PC-9 (cell line): Measurements from ENCODE around the gene FXYD7. TPM values are rescaled to one million over a fixed set of nuclear protein-coding genes. Genes with fewer than 3 reads are reported as not detected.

Experiments
- BruUV-seq: library from RNA; stranded (reverse); fragments of 400-500 nt; replicated peaks from 2 replicates; lab custom pipeline; 2021; lab: Mats Ljungman, UMichigan
- CTCF ChIA-PET: fragments of 300-600 bp; sonication (Branson Sonifier 250); formaldehyde crosslinking; loops from one replicate; lab custom pipeline; 2022; ENCODE audit warnings: antibody characterized with exemption; lab: Charles Lee
- POLR2A ChIA-PET: fragments of 300-600 bp; sonication (Branson Sonifier 250); formaldehyde crosslinking; loops from one replicate; lab custom pipeline; 2022; ENCODE audit warnings: antibody characterized with exemption; ENCODE audit not compliant: unreplicated experiment; lab: Charles Lee
- DNase-seq, 2 experiments: peaks; one replicate each; pipeline versions ENCODE4 v3.0.0 to v3.0.0-alpha.2; 2015 to 2022; ENCODE audit warnings: mixed read lengths in 1 of 2
- H2AFZ ChIP-seq: fragments of 200-600 bp; sonication (generic); 2 replicates; pipeline ENCODE4 v1.8.1; 2017; ENCODE audit warnings: antibody characterized with exemption
- H3F3A ChIP-seq: fragments of 200-600 bp; sonication (generic); 2 replicates; pipeline ENCODE4 v1.8.1; 2017; ENCODE audit warnings: antibody characterized with exemption, mild to moderate bottlenecking, low read depth; ENCODE audit not compliant: insufficient read depth
- H3K27ac ChIP-seq: fragments of 200-600 bp; sonication (generic); 2 replicates; pipeline ENCODE4 v1.6.1; 2016; ENCODE audit warnings: mixed run types
- H3K27me3 ChIP-seq: fragments of 200-600 bp; sonication (generic); 2 replicates; pipeline ENCODE4 v1.6.1; 2016; ENCODE audit warnings: low read depth, mixed run types; ENCODE audit not compliant: insufficient read depth
- H3K36me3 ChIP-seq: fragments of 200-600 bp; sonication (generic); 2 replicates; pipeline ENCODE4 v1.6.1; 2016; ENCODE audit warnings: low read depth, mixed run types
- H3K4me1 ChIP-seq: fragments of 200-600 bp; sonication (generic); replicated peaks from 2 replicates; pipeline ENCODE4 v1.6.1; 2016; ENCODE audit warnings: mixed run types; ENCODE audit not compliant: insufficient read depth
- H3K4me2 ChIP-seq: fragments of 200-600 bp; sonication (generic); 2 replicates; pipeline ENCODE4 v1.6.1; 2017; ENCODE audit warnings: mixed run types
- H3K4me3 ChIP-seq: fragments of 200-600 bp; sonication (generic); 2 replicates; pipeline ENCODE4 v1.6.1; 2016; ENCODE audit warnings: mixed run types
- H3K79me2 ChIP-seq: fragments of 200-600 bp; sonication (generic); 2 replicates; pipeline ENCODE4 v1.6.1; 2017; ENCODE audit warnings: low read depth, mixed run types
- H3K9me2 ChIP-seq: fragments of 200-600 bp; sonication (generic); 2 replicates; pipeline ENCODE4 v1.8.1; 2017; ENCODE audit warnings: mild to moderate bottlenecking; ENCODE audit not compliant: insufficient read depth
- H3K9me3 ChIP-seq: fragments of 200-600 bp; sonication (generic); 2 replicates; pipeline ENCODE4 v1.8.1; 2016; ENCODE audit warnings: low read depth; ENCODE audit not compliant: insufficient read depth
- H4K20me1 ChIP-seq: fragments of 200-600 bp; sonication (generic); 2 replicates; pipeline ENCODE4 v1.8.1; 2017; ENCODE audit not compliant: insufficient read depth
- EZH2 ChIP-seq: fragments of 200-600 bp; sonication (generic); IDR thresholded peaks from 2 replicates; pipeline ENCODE4 v1.8.0; 2017; ENCODE audit warnings: antibody characterized with exemption, low read depth
- intact Hi-C: fragments of 100-400 bp; cut with micrococcal nuclease; formaldehyde crosslinking; loops from one replicate; pipeline ENCODE4 v1.10.0; 2022; ENCODE audit not compliant: unreplicated experiment
- total RNA-seq: library from RNA; stranded (reverse); gene quantifications from 2 replicates; pipeline ENCODE4 v1.2.3, GENCODE V29; 2021
- TF ChIP-seq, protein P1 (sequence below): fragments of 200-600 bp; sonication (generic); conservative IDR thresholded peaks from 2 replicates; pipeline ENCODE4 v1.6.1; 2017; ENCODE audit warnings: mixed run types, antibody characterized with exemption, mild to moderate bottlenecking, moderate library complexity

FXYD7 gene
- total RNA-seq, 1 experiment from 2014 or later, result not detected

DNA sequence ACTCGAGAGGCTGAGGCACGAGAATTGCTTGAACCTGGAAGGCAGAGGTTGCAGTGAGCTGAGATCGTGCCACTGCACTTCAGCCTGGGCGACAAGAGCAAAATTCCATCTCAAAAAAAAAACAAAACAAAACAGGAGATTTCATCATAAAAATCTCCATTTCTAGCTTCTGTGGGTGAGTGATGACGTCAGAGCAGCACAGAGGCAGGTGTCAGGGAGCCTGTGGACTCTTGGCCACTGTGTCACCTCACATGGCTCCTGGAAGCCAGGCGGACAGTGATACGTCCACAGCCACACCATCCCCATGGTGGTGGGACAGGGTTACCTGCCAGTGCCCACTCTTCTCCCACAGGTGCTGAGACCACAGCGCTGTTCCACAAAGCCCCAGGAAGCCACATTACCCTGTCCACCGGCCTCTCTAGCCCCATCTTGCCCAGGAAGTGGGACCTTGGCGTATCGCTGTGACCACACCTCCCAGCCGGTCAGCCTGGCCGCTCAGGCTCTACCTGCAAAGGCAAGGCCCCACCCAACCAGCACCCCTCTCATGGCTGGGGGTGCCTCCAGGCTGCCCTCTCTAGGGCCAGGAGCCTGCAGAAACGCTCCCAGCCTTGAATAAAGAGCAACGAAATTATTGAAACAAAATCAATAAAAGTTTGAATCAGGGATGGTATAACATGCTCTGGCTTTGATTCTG is 29.9 kb upstream of the FXYD7 start:
- Histone ChIP-seq H3K36me3 (no peaks in the 10 kb centered on the region), H3K4me3 (no peak overlapping the region), H2AFZ (no peak overlapping the region), H3K79me2 (peaks cover 20% of the 10 kb centered on the region), H3K9me2 (no peaks in the 10 kb centered on the region), H3K27ac (no peak overlapping the region), H3K9me3 (no peaks in the 10 kb centered on the region), H4K20me1 (no peaks in the 10 kb centered on the region), H3K4me1 (peaks cover 41% of the 10 kb centered on the region), H3F3A (peaks cover 30% of the 10 kb centered on the region), H3K27me3 (no peaks in the 10 kb centered on the region), H3K4me2 (no peak overlapping the region)
- ChIA-PET CTCF (interaction anchor here (0.6 kb wide), 1 partner anchor 1237 kb away, joined by 4 read pairs; no protein-coding TSS in a partner anchor), POLR2A (no interaction called here)
- intact Hi-C loops, result loop anchor here (10.0 kb wide), 1 partner anchor 138 kb away; no protein-coding TSS in a partner anchor
- TF ChIP-seq, protein P1, sequence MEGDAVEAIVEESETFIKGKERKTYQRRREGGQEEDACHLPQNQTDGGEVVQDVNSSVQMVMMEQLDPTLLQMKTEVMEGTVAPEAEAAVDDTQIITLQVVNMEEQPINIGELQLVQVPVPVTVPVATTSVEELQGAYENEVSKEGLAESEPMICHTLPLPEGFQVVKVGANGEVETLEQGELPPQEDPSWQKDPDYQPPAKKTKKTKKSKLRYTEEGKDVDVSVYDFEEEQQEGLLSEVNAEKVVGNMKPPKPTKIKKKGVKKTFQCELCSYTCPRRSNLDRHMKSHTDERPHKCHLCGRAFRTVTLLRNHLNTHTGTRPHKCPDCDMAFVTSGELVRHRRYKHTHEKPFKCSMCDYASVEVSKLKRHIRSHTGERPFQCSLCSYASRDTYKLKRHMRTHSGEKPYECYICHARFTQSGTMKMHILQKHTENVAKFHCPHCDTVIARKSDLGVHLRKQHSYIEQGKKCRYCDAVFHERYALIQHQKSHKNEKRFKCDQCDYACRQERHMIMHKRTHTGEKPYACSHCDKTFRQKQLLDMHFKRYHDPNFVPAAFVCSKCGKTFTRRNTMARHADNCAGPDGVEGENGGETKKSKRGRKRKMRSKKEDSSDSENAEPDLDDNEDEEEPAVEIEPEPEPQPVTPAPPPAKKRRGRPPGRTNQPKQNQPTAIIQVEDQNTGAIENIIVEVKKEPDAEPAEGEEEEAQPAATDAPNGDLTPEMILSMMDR, result no peak
- no peak for TF ChIP-seq EZH2
- no peak for DNase-seq
- BruUV-seq, result no TSS peak

DNA sequence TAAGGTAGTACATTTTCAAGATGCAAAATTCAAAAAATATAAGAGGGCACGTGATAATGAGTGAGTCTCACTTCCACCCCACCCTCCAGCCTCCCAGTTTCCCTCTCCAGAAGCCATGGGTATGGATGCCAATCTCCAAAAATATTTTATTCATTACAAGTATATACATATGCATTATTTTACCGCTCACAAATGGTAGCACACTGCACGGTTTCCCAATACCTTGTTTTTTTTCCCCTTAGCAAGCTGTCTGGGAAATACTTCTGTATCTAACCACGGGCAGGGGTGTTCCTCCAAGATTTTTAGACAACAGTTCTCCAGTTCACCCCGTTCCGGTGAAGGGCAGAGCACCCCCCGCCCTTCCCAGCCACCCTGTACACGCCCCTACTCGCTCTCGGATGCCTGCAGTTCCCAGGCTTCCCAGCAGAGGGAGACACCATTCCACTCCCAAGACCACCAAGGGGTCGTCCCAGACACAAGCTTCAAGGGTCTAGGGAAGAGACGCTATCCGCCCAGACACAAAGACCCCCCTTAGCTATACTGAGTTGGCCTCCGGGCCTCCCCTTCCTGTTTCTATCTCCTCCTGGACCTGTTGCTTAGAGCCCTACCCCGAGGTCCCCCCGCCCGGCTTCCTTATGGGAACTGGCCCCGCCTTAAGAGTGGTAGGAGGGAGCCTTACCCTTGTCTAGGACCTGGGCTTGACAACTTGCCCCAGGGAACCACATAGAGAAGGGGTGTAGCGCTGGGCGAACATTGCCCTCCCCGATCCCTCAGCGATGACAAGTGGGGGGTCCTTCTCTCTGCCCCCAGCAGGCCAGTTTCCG is 28.5 kb upstream of the FXYD7 start:
- H3K4me3 ChIP-seq, result peak overlapping the region; percentile 89
- POLR2A ChIA-PET, result interaction anchor here (0.8 kb wide), 1 partner anchor 9 kb away, joined by 6 read pairs; no protein-coding TSS in a partner anchor
- peak; percentile 59 to 81 for DNase-seq
- H3F3A ChIP-seq, result peaks cover 41% of the 10 kb centered on the region
- TF ChIP-seq EZH2, result no peak
- TF ChIP-seq, protein P1, result peak; percentile 100
- no peaks in the 10 kb centered on the region for H3K36me3 ChIP-seq
- H3K9me3 ChIP-seq, result no peaks in the 10 kb centered on the region
- intact Hi-C loops, result loop anchor here (1.0 to 10.0 kb wide), 5 partner anchors 9 to 140 kb away; partner anchors contain the start of gene LGI4
- peaks cover 51% of the 10 kb centered on the region for H3K4me1 ChIP-seq
- H4K20me1 ChIP-seq, result no peaks in the 10 kb centered on the region
- H3K27me3 ChIP-seq, result no peaks in the 10 kb centered on the region
- peak overlapping the region; percentile 74 for H2AFZ ChIP-seq
- H3K9me2 ChIP-seq, result no peaks in the 10 kb centered on the region
- H3K4me2 ChIP-seq, result peak overlapping the region; percentile 99
- CTCF ChIA-PET, result interaction anchor here (0.6 to 1.2 kb wide), 4 partner anchors 21 to 98 kb away, joined by 3 to 8 read pairs (median 4); partner anchors contain the start of gene FXYD1
- H3K79me2 ChIP-seq, result peaks cover 34% of the 10 kb centered on the region
- no TSS peak for BruUV-seq
- H3K27ac ChIP-seq, result peak overlapping the region; percentile 71
